GM18870 (cell line): ENCODE measurements around the gene NAPA.

ENCODE experiments used
- ATAC-seq: cut with Tn5 transposase; IDR thresholded peaks from one replicate; pipeline ENCODE4 v1.9.1; 2021; ENCODE audit warnings: moderate library complexity; ENCODE audit not compliant: unreplicated experiment

NAPA gene

DNA sequence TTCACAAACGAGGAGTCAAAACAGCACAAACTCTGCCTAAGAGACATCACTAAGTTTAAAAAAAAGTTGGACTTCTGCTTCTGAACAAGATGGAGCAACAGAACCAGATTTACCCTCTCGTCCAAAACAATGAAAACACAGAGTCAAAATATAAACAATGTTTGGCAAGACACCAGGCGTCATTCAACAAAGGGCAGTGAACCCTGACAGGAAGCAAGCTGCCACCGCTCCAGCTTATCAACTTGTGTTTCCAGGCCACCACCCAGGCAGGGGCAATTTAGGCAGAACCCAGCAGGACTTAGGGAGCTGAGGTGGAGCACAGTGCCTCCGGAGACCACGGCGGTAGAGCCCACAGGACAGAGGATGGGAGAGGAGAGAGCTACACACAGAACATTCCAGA lies 8.6 kb upstream of the NAPA start:
- ATAC-seq = no peak

DNA sequence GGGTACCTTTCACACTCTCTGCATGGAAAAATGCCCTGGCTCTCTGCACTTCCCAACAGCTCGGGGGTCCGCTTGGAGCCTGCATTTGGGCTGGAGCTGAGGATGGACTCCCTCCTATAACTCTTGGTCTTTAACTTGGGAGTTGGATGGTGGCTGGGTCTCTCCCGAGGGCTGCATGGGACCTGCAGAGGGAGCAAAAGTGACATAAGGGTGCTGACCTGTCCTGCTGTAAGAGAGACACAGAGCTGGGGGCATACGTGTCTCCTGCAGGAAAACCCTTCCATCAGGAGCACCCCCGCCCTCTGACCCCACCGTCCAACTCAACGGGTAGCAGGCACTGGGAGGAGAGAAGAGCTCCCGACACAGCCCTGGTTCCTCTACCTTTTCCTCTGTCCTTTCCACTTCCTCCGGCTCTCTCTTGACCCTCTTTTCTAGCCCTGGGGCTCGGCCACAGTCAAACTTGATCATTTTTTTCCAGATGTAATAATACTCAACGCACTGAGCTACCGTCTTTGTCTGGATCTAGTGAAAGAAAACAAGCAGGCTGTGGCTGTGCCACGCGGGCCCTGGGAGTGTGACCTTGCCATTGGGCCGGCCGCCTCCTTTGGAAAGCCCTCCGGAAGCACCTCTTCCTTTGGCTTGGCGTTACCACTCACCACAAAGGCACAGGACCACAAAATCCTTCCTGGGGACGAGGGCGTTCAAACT lies 6.8 kb upstream of the NAPA start:
- no peak for ATAC-seq

DNA sequence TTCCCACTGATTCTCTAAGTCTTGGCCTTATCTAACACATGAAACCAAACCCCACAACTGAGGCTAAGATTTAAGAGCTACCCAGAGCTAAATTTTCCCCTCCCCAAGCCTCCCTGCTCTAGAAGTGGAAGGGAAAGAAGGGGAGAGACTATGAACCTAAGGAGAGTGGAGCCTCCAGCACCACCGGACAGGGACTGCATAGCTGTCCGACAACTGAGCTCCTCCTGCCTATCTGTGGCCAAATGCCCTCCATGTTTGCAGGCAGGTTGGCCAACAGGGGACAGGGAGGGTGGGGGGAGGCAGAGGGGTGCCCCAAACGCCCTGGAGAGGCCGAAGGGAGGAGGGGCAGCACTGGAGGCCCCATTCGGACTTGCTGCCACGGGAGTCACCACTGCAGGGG lies 6.0 kb upstream of the NAPA start:
- no peak for ATAC-seq

DNA sequence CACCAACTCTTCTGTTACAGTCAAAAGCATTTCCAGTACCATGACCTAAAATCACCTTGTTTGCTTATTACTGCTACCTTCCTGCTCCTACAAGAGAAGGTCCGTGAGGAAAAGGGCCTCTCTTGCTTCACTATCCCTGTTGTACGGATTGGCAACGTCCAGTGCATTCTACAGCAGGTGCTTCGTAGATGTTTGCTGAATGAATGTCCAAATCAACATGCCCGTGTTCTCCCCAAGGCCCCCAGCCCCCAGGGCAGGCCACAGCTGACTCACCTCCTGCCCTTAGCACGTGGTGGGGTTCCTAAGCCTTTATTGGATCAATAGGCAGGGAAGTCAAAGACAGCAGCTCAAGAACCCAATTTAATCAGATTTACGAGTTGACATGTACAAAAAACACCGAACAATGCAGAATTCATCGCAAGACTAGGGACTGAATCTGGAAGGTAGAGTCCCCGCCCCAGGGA lies 5.5 kb upstream of the NAPA start:
- no peak for ATAC-seq

DNA sequence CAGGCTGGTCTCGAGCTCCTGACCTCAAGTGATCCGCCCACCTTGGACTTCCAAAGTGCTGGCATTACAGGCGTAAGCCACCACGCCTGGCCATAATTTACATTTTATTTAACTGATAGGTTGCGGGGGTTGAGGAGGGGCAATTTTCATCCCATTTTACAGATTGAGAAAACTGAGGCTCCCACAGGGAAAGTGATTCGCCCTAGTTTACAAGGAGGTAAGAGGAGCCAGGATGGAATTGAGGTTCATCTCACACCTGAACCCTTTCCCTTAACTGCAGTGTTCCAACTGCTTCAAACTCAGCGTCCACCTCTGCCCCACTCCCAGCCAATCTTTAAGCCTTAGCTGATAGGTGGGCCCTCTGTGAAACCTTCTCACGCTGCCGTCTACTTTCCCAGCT lies 4.0 kb upstream of the NAPA start:
- no peak for ATAC-seq

DNA sequence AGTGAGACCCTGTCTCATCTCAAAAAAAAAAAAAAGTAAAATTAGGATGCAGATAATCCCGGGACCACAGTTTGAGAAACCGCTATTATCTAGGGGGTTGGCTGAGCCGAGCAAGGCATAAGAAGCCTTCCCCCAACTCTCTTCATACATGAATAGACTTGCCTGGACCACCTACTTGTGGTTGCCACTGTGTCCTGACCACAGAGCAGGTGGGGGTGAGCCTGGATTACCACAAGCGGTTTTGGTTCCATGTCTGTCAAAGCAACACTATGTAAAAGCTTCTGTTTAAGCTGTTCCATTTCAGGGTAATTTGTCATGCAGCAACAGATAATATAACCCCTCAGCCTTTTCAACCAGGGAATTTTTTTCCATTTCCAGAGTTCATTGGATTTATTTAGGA lies 3.3 kb upstream of the NAPA start:
- ATAC-seq = no peak

DNA sequence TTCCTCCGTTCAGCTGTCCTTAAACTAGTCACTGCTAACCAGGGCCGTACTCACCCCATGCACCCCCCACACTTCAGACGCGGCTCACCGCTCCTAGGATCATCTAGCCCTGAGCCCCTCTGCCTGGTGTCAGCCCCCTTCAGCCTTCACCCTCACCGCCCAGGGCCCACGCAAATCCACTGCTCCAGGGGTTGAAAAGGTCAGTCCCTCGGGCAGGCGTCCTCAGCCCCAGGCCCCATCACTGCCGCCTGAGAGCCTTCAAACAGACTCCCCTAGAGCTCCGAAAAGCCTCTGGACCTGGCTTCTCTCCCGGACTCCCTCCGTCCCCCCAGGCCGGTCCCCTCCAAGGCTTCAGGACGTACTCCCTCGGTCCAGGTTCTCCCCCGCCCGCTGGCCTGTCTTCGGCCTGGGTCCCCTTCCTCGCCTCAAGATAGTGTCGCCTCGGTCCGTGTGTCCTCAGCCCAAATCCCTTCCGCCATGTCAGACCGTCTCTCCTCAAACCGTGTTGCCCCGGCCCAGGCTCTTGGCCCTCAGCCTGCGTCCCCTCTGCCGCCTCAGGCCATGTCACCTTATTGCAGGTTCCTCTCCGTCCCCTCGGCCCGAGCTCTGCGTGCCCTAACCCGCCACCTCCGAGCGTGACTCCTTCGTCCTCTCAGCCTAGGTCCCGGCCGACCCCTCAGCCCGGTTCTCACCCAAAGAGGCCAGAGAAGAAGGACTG lies 553 bp downstream of the NAPA start:
- no peak for ATAC-seq

DNA sequence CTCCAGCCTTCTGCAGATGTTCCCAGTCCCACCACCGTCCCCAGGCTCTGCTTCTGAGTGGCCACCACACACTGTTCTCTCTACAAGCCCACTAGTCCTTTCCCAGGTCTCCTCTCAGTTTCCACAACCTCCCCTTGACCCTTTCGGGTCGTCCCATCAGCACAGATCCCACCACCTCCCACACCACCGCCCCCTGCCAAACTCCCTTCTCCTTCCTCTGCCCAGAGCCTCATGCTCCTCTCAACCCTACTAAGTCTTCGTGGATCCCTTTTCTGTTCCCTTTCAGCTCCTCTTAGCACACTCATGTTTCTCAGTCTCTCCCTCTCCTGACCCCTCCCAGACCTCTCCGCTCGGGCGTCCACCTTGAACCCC lies 1.9 kb downstream of the NAPA start:
- no peak for ATAC-seq

DNA sequence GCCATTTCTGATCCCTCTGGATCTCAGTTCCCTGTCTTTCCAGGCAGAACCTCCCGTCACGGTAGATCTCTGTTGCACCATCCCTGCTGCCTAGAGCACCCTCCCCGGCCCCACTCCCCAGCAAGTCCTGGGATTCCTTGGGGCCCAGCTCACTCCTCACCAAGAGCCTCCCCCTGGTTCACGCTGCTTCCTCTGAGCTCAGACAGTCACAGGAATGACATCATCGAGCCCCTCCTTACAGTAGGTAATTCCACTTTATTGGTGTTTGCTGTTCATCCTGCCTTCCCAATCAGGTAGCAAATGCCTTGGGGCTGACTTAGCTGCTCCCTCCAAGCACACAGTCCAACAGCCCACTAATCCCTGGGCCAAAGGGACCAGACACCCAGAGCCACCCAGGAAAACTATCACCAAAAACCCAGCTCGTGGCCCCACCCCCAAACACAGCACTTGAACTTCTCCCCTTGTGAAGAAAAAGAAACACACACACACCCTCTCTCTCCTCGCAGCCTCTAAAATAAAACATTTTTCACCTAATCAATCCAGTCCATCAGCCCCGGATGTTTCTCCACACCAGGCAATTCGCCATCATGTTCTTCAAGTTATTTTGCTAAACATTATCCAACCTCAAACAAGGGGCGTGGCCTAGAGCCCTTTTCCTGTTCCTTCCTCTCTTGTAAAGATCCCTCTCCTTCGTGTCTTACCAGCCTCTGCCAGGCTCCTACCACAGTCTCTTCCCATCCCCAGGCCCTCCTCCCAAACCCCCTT lies 2.5 kb downstream of the NAPA start:
- ATAC-seq = no peak

DNA sequence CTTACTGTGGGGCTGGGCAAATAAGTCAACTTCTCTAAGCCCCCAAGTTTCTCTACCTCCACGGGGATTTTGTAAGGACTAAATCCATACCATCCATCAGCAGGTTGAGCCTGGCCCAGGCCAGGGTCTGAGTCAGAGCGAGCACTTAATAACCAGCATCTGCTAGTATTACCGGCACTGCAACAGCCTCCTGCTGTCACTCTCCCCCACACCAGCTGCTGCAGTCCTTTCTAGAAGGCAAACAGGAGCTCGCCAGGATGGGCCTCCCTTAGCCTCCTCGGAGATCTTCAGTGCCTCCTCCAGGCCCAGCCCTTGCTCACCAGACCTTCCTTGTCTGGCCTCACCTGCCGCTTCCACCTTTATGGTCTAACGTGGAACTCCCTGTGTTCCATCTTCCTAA lies 3.2 kb downstream of the NAPA start:
- no peak for ATAC-seq

DNA sequence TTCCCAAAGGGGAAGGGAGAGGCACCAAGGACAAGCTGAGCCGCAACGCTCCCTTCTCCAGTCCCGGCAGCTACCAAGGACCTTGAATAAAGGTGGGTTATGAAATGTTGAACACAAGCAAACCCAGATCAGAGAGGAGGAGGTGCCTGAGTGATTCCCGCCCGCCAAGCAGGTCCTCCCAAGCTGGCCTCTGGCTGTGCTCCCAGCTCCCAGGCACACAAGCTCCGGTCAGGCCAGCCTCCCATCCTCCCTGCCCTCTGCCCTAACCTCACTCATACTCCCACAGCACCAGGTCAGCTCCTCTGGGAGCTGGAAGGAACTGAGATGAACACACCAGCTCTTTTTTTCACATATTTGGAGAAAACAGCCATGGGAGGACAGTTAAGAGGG lies 3.7 kb downstream of the NAPA start:
- no peak for ATAC-seq

DNA sequence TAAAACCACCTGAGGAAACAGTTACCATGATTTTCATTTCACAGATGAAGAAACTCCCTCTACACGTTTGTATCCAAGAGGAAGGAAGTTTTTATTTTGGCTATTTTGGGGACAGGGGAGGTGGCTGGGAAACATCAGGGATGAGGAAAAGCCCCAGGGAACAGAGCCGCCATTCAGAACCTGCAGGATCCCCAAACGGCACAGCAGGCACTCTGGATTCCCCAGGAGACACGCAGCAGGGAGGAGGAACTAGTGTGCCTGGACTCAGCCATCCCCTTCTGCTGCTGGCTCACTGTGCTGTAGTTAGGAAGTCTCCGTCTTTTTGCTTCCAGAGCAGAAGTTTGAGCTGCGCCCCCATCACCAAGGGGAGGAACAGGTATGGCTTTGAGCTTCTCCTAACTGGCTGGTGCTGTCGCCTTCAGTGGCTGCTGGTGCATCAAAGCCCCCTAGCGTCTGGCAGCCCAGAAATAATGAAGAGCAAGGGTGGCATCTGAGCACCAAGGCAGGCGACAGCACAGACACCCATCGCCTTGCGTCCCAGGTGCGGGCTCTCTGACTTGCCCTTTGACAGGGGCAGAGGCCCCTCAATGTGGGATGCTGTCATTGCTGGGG lies 4.2 kb downstream of the NAPA start:
- no peak for ATAC-seq

DNA sequence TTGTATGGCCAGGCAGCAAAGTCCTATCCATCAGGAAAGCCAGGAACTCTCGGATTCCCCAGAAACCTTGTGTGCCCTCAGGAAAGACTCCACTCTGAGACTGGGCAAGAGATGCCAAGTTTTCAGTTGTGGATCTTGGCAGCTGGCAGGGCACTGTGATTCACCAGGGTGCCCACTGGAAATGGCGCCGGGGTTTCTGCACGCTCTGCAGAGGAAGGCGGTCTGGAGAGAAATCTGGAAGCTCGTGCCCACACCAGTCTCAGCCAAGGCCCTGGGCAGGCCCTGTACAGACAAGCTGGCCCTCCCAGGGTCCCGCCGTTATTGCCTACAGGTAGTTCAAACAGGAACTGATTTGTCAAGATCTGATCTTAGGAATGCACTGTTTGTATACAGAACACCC lies 4.9 kb downstream of the NAPA start:
- ATAC-seq = no peak

DNA sequence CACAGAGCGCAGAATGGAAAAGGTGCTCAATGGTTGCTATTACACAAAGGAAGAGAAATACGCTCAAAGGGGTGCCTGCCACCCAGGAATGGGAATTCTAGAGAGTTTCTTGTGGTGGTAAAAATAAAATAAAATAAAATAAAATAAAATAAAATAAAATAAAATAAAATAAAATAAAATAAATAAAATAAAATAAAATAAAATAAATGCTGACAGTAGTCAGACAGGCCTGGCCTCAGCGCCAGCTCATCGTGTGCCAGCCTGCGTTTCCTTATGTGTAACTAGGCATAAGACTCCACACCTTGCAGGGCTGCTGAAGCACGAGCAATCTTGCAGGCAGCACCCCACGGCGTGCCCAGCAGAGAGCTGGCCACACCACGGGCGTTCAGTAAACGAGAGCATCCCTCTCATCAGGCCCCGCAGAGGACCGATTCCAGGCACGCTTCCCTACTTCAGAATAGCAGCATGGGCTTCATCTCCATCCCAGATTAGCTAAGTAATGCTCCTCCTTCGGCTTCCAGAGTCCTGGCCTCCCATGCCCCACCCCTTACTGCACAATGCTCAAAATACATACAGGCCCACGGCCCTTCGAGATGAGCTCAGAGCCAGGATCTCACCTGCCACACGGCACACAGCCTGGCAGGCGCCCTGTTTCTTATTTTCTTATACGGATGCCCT lies 5.6 kb downstream of the NAPA start:
- ATAC-seq = no peak

DNA sequence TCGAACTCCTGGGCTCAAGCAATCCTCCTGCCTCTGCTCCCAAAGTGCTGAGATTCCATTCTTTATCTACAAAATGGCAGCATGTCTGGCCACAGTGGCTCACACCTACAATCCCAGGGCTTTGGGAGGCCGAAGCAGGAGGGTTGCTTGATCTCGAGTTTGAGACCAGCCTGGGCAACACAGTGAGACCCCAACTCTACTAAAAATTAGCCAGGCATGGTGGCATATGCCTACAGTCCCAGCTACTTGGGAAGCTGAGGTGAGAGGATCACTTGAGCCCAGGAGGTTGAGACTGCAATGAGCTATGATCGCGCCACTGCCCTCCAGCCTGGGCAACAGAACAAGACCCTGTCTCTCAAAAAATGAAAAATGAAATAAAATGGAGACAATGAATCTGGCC lies 6.1 kb downstream of the NAPA start:
- ATAC-seq = no peak

DNA sequence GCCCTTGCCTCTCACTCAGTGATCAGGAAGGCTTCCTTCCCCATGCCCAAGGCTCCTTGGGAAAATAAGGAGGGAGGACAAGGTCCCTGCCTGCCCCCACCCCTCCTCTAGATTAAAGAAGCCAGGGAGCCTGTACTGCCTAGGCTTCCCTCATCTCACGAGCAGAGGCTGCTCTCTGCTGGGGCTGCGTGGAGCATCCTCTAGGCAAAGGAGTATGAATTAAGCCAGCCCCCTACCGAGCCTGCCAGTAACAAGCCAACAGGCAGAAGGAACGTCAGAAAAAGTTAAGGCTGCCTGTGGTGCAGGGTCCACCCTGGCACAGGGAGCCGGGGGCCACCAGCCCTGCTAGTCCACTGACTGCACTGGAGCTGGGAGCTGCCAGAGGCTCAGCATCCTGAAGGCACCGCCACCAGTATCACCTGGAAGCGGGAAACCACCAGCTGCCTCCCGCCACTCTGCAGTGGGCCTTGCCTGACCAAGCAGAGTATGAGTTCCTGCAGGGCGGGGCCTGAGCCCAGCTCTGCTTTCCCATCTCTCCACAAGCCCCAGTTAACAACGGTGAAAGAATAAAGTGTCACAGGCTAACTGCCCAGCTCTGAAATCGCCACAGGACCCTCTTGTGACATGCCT lies 6.8 kb downstream of the NAPA start:
- ATAC-seq = no peak

DNA sequence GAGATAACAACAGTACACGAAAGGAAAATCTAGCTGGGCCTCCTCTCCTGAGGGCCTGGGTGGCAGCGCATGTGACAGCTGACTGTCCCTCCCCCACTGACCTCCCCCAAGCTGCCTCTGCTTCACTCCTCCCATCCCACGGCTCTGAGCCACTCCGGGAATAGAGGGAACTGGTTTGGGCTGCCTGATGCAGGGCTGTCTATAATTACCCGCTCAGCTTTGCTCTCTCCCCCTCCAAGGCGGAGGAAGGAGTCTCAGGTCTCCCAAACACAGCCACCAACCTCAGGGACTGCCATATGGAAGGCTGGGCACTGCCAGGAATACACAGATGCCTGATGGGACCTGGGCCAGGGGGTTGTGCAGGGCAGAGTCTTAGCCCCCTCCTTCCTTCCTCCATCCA lies 7.9 kb downstream of the NAPA start:
- no peak for ATAC-seq

DNA sequence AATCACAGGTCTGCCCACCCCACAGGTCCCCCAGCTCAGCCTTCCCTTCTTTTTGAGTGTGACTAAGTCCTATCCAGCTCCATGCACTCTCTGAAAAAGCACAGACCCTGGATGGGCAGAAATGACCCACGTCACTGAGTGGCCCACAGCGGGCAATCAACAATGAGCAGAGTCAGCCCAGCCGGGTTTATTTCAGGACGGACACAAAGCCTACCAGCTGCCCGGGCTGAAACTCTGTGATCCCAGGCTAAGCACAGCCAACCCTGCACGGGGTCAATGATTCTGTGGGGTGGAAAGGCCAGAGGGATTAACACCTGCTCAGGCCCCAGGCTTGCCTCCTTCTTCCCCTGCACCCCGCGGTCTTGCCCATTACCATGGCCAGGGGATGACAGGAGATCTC lies 8.4 kb downstream of the NAPA start:
- ATAC-seq = no peak

DNA sequence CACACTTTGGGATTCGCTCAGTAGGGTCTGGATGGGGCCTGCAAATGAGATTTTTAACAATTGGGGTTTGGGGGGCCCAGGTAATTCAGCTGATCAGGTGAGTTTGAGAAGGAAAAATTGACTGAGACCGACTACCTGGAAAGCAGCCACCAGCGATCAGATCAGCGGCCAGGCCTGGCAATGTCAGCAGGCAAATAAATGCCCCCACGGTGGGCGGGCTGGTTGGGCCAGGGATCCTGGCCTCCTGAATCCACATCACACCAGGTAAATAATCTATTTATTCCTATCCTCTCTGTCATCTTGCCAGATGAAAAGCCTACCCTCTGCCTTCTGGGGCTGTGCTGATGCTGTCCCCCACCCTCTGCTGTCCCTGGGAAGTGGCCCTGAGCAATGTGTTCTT lies 9.4 kb downstream of the NAPA start:
- ATAC-seq = no peak

DNA sequence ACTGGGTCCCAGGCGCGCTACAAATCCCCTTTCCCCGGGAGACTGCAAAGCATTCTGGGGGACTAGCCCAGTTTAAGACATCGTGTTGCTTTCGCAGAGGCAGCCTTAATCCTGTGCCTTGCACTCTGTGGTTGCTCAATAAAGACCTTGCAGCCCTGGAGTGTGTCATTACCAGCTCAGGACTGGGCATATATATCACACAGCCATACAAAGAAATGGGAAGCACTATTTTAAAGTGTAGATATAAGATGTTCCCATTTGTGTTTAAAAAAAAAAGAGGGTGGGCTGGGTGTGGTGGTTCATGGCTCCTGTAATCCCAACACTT lies 11.1 kb downstream of the NAPA start:
- no peak for ATAC-seq
